HG03066 (cell line): ENCODE measurements around the gene RAB40B.
"Not testable (repeated sequence)": the region's sequence is repeated elsewhere in the genome, so short reads cannot be mapped to it uniquely, and the experiment has no call there.

Experiments used
- ATAC-seq: cut with Tn5 transposase; IDR thresholded peaks from one replicate; pipeline ENCODE4 v1.9.1; 2021; ENCODE audit warnings: low read depth; ENCODE audit not compliant: unreplicated experiment

The RAB40B gene

DNA sequence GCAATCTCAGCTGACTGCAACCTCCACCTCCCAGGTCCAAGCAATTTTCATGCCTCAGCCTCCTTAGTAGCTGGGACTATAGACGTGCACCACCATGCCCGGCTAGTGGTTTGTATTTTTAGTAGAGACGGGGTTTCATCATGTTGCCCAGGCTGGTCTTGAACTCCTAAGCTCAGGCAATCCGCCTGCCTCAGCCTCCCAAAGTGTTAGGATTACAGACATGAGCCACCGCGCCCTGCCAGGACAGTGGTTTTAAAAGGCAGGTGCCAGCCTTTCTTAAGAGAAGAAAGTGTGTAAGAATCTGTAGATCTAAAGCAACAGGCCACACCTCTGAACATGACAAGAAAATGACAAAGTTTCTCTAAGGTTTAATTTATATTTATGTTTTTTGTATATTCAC lies 43.9 kb downstream of the RAB40B start:
- not testable (repeated sequence) for ATAC-seq

GRCh38 chr17:82653651-82654528 lies 44.6 kb downstream of the RAB40B start:
- ATAC-seq = no peak

DNA sequence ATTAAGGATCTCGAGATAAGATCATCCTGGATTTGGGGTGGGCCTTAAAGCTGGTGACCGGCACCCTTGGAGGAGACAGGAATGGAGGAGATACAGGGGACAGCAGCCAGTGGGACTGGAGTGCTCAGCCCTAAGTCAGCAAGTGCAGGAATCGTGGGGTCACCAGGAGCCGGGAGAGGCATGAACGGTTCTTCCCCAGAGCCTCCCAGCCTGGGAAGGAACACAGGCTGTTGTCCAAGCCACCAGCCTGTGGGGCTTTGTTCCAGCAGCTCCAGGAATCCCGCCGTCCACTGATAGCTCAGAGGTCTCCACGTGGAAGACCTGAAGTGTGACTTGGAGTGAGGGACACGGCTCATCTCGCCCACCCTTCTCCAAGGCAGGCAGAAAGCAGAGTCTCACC lies 47.8 kb downstream of the RAB40B start:
- no peak for ATAC-seq

GRCh38 chr17:82649501-82650261 lies 48.8 kb downstream of the RAB40B start:
- no peak for ATAC-seq

DNA sequence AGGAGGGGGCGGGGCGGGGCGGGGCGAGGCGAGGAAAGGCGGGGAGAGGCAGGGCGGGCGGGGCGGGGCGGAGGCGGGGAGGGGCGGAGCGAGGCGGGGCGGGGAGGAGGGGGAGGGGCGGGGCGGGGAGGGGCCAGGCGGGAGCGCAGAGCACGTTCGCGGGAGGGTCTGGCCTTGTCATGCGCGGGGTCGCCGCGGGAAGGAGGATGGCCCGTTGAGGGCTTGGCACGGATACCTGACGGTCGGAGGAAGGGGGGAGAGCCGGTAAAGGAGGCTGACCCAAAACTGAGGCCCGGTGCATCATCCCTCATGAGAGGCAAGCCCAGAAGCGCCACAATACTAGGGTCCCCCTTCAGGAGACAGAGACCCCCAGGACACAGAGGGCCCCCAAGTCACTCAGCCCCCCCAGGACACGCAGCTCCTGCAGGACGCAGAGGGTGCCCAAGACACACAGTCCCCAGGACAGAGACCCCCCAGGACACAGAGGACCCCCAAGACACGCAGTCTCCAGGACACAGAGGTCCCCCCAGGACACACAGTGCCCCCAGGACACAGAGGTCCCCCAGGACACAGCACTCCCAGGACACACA lies 49.7 kb downstream of the RAB40B start:
- ATAC-seq = no peak

DNA sequence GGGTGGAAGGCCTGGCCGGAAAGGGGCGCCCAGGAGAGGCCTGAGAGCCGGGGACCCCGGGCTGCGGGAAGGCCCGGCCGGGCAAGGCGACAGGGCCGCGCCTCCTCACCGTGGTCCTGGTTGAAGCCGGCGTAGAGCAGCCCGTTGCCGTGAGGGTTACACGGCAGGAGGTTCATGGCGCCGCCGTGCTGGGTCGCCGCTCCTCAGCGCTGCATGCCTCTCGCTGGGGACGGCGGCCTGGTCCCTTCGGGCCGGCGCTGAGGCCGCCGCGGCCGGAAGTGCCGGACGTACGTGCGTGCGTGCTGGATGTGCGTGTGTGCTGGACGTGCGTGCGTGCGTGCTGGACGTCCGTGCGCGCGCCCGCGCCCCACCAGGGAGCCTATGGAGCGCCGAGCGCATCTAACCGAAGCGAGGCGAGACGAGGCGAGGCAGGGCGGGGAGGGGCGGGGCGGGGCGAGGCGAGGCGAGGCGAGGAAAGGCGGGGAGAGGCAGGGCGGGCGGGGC lies 50.3 kb downstream of the RAB40B start, which contains the start of gene WDR45B:
Gene WDR45B (minus strand): TSS at position 280 of the 504 bp plus-strand sequence. CDS start 104 bp downstream, at position 176.
- ATAC-seq = peak; percentile 80

DNA sequence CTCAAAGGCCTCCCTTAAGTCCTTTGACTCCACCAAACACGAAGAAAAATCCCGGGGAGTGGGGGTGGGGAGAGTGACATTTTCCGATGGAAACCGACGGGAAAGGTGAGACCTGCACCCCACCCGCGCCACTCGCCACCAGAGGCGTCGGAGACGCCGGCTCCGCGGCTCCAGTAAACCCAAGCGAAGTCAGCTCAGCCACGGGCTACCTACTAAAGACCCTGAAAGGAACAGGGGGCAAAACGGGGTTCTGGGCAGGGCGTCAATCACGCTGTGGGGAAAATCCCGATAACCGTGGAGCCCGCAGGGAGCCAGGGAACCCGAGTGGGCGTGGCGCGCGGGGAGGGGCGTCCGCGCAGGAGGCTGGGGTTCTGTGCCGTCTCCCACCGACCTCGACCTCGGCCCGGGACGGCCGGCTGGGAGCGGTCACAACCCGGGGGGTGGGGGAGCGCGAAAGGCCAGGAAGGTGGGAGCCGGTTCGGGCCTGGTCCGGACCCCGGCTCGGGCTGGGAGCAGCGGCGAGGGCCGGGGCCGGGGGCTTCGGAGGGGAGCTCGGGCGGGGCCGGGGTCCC lies 50.8 kb downstream of the RAB40B start:
- ATAC-seq = peak; percentile 16

GRCh38 chr17:82645516-82645915 lies 53.0 kb downstream of the RAB40B start:
- ATAC-seq = no peak

DNA sequence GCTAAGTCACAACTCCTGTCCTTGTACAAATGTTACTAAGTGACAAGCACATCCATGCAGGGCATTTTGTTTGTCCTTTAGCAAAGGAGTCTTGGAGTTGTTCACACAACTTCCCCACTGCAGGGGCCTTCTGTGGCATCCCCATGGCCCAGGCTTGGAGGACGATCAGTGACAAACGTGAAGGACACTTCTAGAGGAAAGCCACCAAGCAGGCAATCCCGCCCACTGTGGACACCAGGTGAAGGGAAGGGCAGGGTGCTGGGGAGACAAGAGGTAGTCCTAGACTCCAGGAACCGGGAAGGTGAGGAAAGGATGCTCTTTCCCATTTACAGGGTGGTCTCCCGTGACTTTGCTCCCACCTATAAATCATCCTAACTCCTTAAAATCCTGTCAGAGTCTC lies 54.4 kb downstream of the RAB40B start:
- no peak for ATAC-seq

DNA sequence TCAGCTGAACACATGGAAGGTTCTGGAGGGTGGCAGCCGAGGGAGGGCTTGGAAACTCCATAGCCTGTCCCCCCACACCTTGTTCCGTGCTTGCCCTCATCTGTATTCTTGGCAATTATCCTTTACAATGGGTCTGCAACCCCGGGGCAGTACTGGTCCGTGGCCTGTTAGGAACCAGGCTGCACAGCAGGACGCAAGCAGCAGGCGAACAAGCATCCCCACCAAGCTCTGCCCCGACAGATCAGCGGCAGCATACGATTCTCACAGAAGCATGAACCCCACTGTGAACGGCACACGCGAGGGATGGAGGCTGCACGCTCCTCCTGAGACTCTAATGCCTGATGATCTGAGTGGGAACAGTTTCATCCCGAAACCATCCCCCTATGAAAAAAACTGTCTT lies 56.5 kb downstream of the RAB40B start:
- ATAC-seq = no peak

DNA sequence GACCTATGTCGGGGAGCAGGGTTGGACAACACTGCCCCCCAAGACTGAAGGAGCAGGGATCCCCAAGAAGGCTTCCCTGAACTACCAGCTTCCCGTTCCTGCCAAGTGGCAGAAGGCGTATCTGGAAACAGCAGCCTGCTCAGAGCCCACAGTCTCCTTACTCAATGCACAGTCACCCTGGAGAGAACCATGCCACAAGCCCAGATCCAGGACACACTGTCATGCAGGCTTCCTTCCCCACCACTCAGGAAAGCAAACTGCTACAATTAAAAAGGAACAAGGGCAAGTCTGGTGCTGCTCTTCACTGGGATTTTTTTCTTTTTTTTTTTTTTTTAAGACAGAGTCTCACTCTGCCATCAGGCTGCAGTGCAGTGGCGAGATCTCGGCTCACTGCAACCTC lies 58.5 kb downstream of the RAB40B start:
- ATAC-seq = no peak

- ATAC-seq = no peak
These were observed 58.9 kb downstream of the RAB40B start for GRCh38 chr17:82639628-82640027.

DNA sequence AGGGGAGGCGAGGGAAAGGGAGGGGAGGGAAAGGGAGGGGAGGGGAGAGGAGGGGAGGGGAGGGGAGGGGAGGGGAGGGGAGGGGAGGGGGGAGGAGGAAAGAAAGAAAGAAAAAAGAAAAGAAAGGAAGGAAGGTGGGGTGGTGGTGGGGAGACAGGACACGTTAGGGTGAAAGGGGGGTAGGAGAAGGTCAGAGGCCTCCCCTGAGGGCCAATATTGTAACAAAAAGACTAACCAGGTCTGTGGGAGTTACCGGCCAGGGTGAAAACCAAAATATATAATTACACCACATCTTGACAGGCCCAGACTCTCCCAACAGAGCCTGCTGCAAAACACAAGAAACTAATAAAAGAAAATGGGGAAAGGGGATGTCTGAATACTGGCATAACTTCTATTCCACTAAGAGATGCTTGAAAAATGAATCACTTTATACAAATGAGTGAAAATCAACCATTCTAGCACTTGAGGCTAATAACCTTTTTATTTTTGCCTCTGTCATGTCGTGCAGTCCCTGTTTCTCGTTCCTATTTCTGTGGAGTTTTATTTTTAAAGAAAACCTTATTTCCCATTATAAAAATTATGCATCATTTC lies 60.2 kb downstream of the RAB40B start:
- ATAC-seq = no peak

DNA sequence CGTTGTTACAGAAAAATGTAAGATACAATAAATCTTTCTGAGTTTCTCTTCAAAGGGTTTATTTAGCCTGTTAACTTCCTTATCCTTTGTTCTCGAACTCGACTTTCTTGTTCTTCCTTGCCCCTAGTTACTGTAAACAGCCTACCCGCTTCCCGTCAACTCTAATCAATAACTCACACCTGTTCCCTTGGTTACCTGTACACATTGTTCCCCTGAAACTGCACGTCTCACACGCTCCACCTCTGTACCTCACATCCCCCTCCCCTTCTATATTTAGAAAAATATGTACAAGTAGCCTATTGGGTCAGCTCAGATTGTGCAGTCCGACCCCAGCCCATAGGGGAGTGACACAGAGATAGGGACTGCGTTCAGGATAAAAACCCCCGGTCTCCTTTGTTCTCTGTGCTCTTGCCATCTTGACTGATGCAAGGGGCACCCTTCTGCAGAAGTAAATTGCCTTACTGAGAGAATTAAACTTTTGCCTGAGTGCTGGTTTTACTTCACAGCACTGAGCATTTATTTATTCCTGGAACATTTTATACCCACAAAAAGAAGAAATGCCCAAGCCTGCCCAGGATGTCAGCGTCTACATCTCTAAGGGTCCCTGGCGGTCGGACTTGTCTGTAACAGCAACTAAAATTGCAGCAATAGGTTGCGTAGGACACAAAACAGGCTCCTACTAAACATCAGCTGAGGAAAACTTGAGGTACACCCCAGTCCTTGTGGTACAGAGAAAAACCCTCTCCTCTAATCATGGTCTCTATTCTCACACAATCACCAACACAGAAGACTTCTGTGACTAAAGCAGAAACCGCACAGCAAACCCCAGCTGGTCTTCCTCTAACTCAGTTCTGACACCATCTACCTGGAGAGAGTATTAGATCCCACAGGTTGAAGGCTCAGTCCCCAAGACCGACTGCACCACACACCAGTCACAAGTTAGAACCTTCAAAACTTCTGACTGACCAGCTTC lies 61.6 kb downstream of the RAB40B start:
- ATAC-seq = no peak

DNA sequence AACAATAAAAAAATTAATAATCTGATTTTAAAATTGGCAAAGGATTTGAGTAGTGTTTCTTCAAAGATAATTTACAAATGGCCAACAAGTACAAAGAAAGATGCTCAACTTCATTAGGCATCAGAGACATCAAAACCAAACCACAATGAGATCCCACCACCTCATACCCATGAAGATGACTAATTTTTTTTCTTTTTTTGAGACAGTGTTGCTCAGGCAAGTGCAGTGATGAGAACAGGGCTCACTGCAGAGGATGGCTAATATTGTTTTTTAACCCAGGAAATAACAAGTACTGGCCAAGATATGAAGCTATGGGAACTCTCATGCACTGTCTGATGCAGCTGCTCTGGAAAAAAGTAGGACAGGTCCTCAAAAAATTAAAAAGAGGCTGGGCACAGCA lies 65.2 kb downstream of the RAB40B start:
- ATAC-seq = no peak

DNA sequence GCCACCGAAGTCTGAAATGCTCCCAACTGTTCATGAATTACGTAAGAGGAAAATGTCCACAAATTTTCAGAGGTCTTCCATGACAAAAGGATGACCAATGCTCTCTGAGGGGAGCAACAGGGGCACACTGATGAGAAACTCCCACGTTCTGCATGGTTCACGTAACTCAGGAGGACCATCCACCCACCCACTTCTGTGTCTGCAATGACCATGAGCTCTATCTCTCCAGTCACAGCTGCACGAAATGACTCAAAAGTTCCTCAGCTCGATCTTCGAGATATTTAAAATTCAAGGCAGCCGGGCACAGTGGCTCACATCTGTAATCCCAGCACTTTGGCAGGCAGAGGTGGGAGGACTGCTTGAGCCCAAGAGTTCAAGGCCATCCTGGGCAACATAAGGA lies 66.0 kb downstream of the RAB40B start:
- ATAC-seq = no peak

DNA sequence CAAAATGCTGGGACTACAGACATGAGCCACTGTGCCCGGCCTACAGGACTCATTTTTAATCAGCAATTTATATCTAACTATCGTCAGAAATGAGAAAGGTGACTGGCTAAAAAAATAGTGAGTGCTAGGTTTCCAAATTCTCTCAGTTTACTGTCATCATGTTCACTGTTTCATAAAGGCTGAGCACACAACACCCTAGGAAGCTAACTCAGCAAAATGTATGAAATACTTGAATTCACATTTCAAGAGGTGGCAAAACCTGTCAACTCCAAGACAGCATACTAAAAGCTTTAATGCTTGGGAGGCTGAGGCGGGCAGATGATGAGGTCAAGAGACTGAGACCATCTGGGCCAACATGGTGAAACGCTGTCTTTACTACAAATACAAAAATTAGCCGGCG lies 67.0 kb downstream of the RAB40B start:
- ATAC-seq = no peak

- no peak for ATAC-seq
These were observed 68.3 kb downstream of the RAB40B start for GRCh38 chr17:82630212-82630611.

DNA sequence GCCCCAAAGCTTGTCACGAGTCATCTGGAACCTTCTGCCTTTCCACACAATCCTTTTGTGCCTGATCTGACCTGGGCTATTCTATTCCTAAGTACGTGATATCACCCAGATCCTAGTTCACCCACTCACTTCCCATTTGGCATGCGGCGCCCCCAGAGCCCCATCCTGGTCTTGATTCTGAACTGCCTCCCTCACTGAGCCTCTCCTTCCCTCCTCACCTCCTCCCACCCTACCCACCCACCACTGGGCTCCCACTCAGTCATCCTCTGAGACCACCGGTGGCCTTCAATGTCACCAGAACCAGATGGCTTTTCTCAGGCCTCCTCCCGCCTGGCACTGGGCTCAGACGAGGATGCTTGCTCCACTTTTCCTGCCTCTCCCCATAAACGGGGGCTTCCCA lies 68.8 kb downstream of the RAB40B start:
- ATAC-seq = no peak
